HepG2 (cell line): ENCODE results near the gene DDX50. TPM values are rescaled to one million over a fixed set of nuclear protein-coding genes. Genes with fewer than 3 reads are reported as not detected.

Experiments
- ARNT2 ChIP-seq: sonication (generic); formaldehyde crosslinking; IDR thresholded peaks from 2 replicates; pipeline ENCODE4 v1.8.0; 2022; ENCODE audit warnings: mild to moderate bottlenecking, low read depth, missing genetic modification reagents, moderate library complexity
- CREB1 ChIP-seq, 2 experiments: fragments of 450-650 bp in 1 of 2; IDR thresholded peaks; 2 replicates each; pipeline ENCODE4 v1.6.1; 2016 to 2017; ENCODE audit warnings: control low read depth in 1 of 2, mild to moderate bottlenecking in 1 of 2, missing compliant biosample characterization in 1 of 2, missing genetic modification characterization in 1 of 2
- DRAP1 ChIP-seq: IDR thresholded peaks from 2 replicates; pipeline ENCODE4 v1.6.1; 2016; ENCODE audit warnings: missing genetic modification reagents, missing compliant biosample characterization
- GATAD1 ChIP-seq: IDR thresholded peaks from 2 replicates; pipeline ENCODE4 v1.6.1; 2016; ENCODE audit warnings: missing genetic modification reagents, missing compliant biosample characterization
- HIVEP1 ChIP-seq: sonication (generic); formaldehyde crosslinking; IDR thresholded peaks from 2 replicates; pipeline ENCODE4 v1.4.0; 2020; ENCODE audit warnings: mild to moderate bottlenecking, missing genetic modification reagents
- HNRNPLL ChIP-seq: fragments of 200-400 bp; formaldehyde crosslinking; IDR thresholded peaks from 2 replicates; pipeline ENCODE4 v1.6.1; 2017; ENCODE audit warnings: mild to moderate bottlenecking, low read depth, low read length; ENCODE audit not compliant: poor library complexity, severe bottlenecking
- HNRNPUL1 ChIP-seq: fragments of 200-400 bp; formaldehyde crosslinking; IDR thresholded peaks from 2 replicates; pipeline ENCODE4 v1.6.1; 2017; ENCODE audit warnings: low read depth, mild to moderate bottlenecking, low read length, moderate library complexity
- KLF15 ChIP-seq: sonication (generic); formaldehyde crosslinking; IDR thresholded peaks from 2 replicates; pipeline ENCODE4 v1.8.1; 2023; ENCODE audit warnings: borderline replicate concordance, mild to moderate bottlenecking, inconsistent platforms, missing genetic modification reagents, mixed read lengths
- KMT2B ChIP-seq: IDR thresholded peaks from 2 replicates; pipeline ENCODE4 v1.6.1; 2016; ENCODE audit warnings: missing genetic modification reagents, missing compliant biosample characterization
- NONO ChIP-seq, 2 experiments: fragments of 450-650 bp in 1 of 2; sonication (generic) in 1 of 2; formaldehyde crosslinking in 1 of 2; IDR thresholded peaks in 1 of 2; conservative IDR thresholded peaks in 1 of 2; 2 replicates each; pipeline versions ENCODE4 v1.6.1 to v1.8.0; 2017 to 2022; ENCODE audit warnings: mild to moderate bottlenecking in 1 of 2, missing genetic modification reagents in 1 of 2, moderate library complexity in 1 of 2
- PHB2 ChIP-seq: fragments of 450-650 bp; IDR thresholded peaks from 2 replicates; pipeline ENCODE4 v1.6.1; 2018; ENCODE audit not compliant: partially characterized antibody
- RXRA ChIP-seq: sonication (generic); formaldehyde crosslinking; IDR thresholded peaks from 2 replicates; pipeline ENCODE4 v1.5.1; 2020; ENCODE audit warnings: missing genetic modification reagents
- TFDP2 ChIP-seq: sonication (generic); formaldehyde crosslinking; IDR thresholded peaks from 2 replicates; pipeline ENCODE4 v1.4.0; 2020; ENCODE audit warnings: missing genetic modification reagents
- U2AF2 ChIP-seq: fragments of 200-400 bp; formaldehyde crosslinking; IDR thresholded peaks from 2 replicates; pipeline ENCODE4 v1.6.1; 2017; ENCODE audit warnings: low read depth, mild to moderate bottlenecking, low read length
- YEATS4 ChIP-seq: sonication (generic); formaldehyde crosslinking; IDR thresholded peaks from 2 replicates; pipeline ENCODE4 v1.4.0; 2020; ENCODE audit warnings: missing genetic modification reagents, borderline replicate concordance
- ZBTB7A ChIP-seq: sonication (generic); formaldehyde crosslinking; IDR thresholded peaks from 2 replicates; pipeline ENCODE4 v1.8.0; 2022; ENCODE audit warnings: mild to moderate bottlenecking, missing genetic modification reagents
- ZNF33A ChIP-seq: sonication (generic); formaldehyde crosslinking; IDR thresholded peaks from 2 replicates; pipeline ENCODE4 v1.5.1; 2020; ENCODE audit warnings: missing genetic modification reagents, mild to moderate bottlenecking, moderate library complexity, borderline replicate concordance
- ZNF598 ChIP-seq: sonication (generic); formaldehyde crosslinking; IDR thresholded peaks from 2 replicates; pipeline ENCODE4 v1.5.1; 2020; ENCODE audit warnings: mild to moderate bottlenecking, missing genetic modification reagents, borderline replicate concordance
- ZSCAN31 ChIP-seq: sonication (generic); formaldehyde crosslinking; IDR thresholded peaks from 2 replicates; pipeline ENCODE4 v1.5.0; 2020; ENCODE audit warnings: low read depth, mild to moderate bottlenecking, missing genetic modification reagents
- polyA plus RNA-seq, 8 experiments: library from polyadenylated mRNA; depleted of rRNA in 3 of 8; stranded (reverse) in 7 of 8; unstranded in 1 of 8; fragments of >200 nt; fragmentation: Illumina TruSeq in 4 of 8; extraction: Trizol in 4 of 8; gene quantifications; 2 replicates each; pipeline versions ENCODE4 v1.2.1 to v1.2.3, GENCODE V29; 2011 to 2016; ENCODE audit warnings: low read depth in 4 of 8, missing spikeins in 1 of 8, mixed read lengths in 1 of 8; ENCODE audit not compliant: insufficient read depth in 1 of 8
- total RNA-seq, 5 experiments: library from RNA; depleted of rRNA; stranded (reverse); fragments of >200 nt; fragmentation: Illumina TruSeq; extraction: Trizol; gene quantifications; 2 replicates each; pipeline ENCODE4 v1.2.3, GENCODE V29; 2016; ENCODE audit warnings: low read depth in 1 of 5
- TF ChIP-seq, protein P1 (sequence below): sonication (generic); IDR thresholded peaks from 2 replicates; pipeline ENCODE4 v1.6.1; 2016; ENCODE audit warnings: low read depth, borderline replicate concordance
- TF ChIP-seq, protein P2 (sequence below): sonication (generic); formaldehyde crosslinking; IDR thresholded peaks from 2 replicates; pipeline ENCODE4 v1.5.0; 2020; ENCODE audit warnings: missing genetic modification reagents, mild to moderate bottlenecking, borderline replicate concordance
- TF ChIP-seq, protein P3 (sequence below): sonication (generic); formaldehyde crosslinking; IDR thresholded peaks from 2 replicates; pipeline ENCODE4 v1.4.0; 2020; ENCODE audit warnings: missing genetic modification reagents

The DDX50 gene
- total and polyA plus RNA-seq, 2 of the 13 experiments (the other 11 are each of a cell fraction or from before 2014, with no cell fraction given) = 19.0 to 38.2 TPM

DNA sequence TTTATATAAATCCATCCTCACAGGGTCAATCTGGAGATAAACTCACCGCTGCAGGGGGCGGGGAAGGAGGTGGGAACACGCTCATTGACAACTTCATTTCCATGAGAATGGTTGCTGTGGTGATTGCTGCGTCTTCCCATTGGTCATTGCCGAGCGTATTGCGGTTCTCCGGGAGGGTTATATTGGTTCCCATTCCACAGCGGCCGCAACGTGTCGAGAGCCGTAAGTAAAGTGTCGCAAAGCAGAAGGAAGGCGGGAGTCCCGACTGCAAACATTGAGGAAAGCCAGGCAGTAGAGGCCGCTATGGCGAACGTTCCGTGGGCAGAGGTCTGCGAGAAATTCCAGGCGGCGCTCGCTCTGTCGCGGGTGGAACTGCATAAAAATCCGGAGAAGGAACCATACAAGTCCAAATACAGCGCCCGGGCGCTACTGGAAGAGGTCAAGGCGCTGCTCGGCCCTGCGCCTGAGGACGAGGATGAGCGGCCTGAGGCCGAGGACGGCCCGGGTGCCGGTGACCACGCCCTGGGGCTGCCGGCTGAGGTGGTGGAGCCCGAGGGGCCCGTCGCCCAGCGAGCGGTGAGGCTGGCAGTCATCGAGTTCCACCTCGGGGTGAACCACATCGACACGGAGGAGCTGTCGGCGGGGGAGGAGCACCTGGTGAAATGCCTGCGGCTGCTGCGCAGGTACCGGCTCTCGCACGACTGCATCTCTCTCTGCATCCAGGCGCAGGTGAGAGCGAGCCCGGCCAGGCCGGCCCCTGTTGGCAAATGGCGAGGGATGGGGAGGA, 87.6 kb downstream of the DDX50 start, which contains the start of gene KIFBP (continued):
- TF ChIP-seq ZNF33A (CRISPR knock-in tag) = no peak
- no peak for TF ChIP-seq NONO (IDR thresholded peaks at IDR 0.05)
- TF ChIP-seq NONO (CRISPR knock-in tag; conservative IDR thresholded peaks at IDR 0.05) = peak; percentile 68; the same call in 1 of the 2 replicates
- peak; percentile 84 for TF ChIP-seq HIVEP1 (CRISPR knock-in tag)
- peak; percentile 89; the same call in 1 of the 2 replicates for TF ChIP-seq KMT2B (CRISPR knock-in tag)
- TF ChIP-seq ARNT2 (CRISPR knock-in tag) = peak; percentile 76
- TF ChIP-seq, protein P1, sequence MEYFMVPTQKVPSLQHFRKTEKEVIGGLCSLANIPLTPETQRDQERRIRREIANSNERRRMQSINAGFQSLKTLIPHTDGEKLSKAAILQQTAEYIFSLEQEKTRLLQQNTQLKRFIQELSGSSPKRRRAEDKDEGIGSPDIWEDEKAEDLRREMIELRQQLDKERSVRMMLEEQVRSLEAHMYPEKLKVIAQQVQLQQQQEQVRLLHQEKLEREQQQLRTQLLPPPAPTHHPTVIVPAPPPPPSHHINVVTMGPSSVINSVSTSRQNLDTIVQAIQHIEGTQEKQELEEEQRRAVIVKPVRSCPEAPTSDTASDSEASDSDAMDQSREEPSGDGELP = peak; percentile 19; the same call in 1 of the 2 replicates
- TF ChIP-seq PHB2 = no peak
- TF ChIP-seq, protein P2, sequence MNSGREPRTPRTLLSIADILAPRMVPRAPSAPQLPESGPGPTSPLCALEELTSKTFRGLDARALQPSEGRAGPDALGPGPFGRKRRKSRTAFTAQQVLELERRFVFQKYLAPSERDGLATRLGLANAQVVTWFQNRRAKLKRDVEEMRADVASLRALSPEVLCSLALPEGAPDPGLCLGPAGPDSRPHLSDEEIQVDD (CRISPR knock-in tag) = no peak; the same call in 1 of the 2 replicates
- TF ChIP-seq U2AF2 = peak; percentile 83; the same call in 1 of the 2 replicates
- TF ChIP-seq HNRNPLL = peak; percentile 87
- peak; percentile 86; the same call in 1 of the 2 replicates for TF ChIP-seq ZSCAN31
- 0 out of 2 replicates have a peak, but pooled peaks have one; percentile 53 for TF ChIP-seq ZNF598 (CRISPR knock-in tag)
- peak; percentile 87 for TF ChIP-seq YEATS4 (CRISPR knock-in tag)
- 0 out of 2 replicates have a peak, but pooled peaks have one; percentile 35 for TF ChIP-seq ZBTB7A
- peak; percentile 66; the same call in 1 of the 2 replicates for TF ChIP-seq CREB1 (IDR thresholded peaks at IDR 0.05)
- peak; percentile 86 for TF ChIP-seq CREB1 (CRISPR knock-in tag; IDR thresholded peaks at IDR 0.05)
- TF ChIP-seq GATAD1 (CRISPR knock-in tag) = peak; percentile 93
- TF ChIP-seq KLF15 (CRISPR knock-in tag) = no peak
- TF ChIP-seq TFDP2 (CRISPR knock-in tag) = peak; percentile 94
- TF ChIP-seq RXRA (CRISPR knock-in tag) = peak; percentile 59
- peak; percentile 78 for TF ChIP-seq DRAP1
- TF ChIP-seq, protein P3, sequence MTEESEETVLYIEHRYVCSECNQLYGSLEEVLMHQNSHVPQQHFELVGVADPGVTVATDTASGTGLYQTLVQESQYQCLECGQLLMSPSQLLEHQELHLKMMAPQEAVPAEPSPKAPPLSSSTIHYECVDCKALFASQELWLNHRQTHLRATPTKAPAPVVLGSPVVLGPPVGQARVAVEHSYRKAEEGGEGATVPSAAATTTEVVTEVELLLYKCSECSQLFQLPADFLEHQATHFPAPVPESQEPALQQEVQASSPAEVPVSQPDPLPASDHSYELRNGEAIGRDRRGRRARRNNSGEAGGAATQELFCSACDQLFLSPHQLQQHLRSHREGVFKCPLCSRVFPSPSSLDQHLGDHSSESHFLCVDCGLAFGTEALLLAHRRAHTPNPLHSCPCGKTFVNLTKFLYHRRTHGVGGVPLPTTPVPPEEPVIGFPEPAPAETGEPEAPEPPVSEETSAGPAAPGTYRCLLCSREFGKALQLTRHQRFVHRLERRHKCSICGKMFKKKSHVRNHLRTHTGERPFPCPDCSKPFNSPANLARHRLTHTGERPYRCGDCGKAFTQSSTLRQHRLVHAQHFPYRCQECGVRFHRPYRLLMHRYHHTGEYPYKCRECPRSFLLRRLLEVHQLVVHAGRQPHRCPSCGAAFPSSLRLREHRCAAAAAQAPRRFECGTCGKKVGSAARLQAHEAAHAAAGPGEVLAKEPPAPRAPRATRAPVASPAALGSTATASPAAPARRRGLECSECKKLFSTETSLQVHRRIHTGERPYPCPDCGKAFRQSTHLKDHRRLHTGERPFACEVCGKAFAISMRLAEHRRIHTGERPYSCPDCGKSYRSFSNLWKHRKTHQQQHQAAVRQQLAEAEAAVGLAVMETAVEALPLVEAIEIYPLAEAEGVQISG (CRISPR knock-in tag) = peak; percentile 58
- TF ChIP-seq HNRNPUL1 = no peak
